ENCODE results near the gene P3R3URF.
A peak's percentile ranks its signal among the peaks of the same experiment; 100 is the strongest.
"Not testable (repeated sequence)": the region's sequence is repeated elsewhere in the genome, so short reads cannot be mapped to it uniquely, and the experiment has no call there.

Gene P3R3URF

DNA sequence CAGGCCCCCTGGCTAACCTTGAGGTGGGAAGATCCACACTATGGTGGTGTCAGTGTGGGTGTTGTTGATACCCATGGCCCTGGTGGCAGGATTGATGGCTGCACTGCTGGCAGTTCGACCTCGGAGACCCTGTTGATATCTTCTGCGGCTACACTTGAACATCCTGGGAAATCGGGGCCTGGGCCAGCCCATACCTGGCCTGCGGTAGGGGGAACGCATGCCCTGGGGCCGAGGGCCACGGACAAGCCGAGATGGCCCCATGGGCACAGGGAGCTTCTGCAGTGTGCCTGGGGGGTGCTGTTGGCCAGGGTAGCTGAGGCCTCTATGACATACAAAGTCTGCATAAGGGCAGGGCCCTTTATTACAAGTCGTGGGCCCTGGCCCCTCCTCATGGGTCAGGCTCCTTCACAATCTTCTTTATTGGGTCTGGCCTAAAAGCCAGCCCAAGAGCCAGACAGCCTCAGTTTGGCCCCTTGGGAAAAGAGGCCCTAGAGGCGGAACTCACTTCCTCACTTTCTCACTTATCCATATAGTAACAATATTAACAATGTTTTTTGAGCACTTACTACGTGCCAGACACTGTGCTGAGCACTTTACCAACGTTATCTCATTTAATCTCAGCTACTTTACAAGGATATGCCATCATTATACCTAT lies at the start of gene P3R3URF:
P3R3URF (minus strand) TSS at position 278 of the 655 bp plus-strand sequence; CDS start at position 261, 17 bp downstream.
- DNase-seq (ENCODE audit: low read depth), result no peak

DNA sequence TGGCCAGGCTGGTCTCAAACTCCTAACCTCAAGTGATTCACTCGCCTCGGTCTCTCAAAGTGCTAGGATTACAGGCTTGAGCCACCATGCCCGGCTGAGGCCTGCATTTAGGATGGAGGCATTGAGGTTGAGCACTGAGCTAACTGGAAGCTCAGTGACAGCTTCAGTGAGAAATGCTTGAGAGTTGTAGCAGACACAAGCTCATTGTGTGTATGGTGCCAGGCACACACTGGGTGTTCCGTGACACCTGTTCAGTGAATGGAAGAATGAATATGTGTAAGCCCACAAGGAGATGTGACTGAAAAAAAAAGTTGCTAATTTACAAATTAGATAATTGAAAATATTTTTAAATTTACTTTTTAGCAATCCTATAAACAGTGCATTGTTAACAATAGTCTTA lies 48.7 kb upstream of the P3R3URF start:
- no peak for DNase-seq (ENCODE audit: low read depth)

DNA sequence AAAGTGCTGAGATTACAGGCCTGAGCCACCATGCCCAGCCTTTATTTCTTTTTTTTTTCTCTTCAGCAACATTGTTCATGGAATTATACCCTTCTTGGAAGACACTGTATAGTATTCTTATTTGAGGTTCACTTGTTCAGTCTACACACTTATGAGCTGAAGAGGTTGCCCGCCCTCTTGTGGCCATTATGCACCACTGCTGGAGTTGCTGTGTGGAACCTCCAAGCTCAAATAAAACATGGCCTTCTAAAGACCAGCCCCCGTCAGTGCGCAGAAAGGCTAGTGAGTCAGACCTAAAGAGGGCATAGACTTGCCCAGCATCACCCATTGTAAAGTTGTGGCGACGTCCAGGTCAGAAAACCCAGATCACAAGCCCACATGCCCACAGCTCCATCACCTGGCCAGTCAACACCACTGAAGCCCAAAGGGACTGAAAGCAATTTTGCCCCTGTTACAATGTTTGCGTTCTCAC lies 47.2 kb upstream of the P3R3URF start:
- DNase-seq (ENCODE audit: low read depth), result no peak

DNA sequence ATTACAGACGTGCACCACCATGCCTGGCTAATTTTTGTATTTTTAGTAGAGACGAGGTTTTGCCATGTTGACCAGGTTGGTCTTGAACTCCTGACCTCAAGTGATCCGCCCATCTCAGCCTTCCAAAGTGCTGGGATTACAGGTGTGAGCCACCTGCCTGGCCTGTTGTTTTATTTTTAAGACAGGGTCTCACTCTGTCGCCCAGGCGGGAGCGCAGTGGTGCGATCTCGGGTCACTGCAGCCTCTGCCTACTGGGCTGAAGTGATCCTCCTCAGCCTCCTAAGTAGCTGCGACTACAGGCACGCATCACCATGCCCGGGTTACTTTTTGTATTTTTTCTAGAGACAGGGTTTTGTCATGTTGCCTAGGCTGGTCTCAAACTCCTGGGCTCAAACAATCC lies 46.8 kb upstream of the P3R3URF start:
- DNase-seq (ENCODE audit: low read depth), result not testable (repeated sequence)

DNA sequence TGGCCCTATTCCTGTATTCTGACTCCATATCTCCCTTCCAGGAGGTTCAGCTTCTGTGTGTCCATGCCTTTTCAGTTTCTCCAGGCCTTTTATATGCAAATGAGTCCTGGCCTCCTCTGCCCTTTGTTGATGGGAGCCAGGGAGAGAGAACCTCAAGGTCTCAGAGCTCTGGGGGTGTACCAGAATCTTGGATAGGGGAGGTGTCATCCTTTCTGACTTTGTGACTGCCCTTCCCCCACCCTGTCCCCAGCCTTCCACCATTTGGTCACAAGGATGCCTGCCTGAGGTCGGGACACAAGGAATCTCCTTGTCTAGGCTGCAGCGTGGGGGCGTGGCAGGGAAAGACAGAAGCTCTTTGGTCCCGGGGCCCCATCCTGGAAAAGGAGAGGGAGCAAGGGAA lies 45.5 kb upstream of the P3R3URF start:
- DNase-seq (ENCODE audit: low read depth), result no peak

DNA sequence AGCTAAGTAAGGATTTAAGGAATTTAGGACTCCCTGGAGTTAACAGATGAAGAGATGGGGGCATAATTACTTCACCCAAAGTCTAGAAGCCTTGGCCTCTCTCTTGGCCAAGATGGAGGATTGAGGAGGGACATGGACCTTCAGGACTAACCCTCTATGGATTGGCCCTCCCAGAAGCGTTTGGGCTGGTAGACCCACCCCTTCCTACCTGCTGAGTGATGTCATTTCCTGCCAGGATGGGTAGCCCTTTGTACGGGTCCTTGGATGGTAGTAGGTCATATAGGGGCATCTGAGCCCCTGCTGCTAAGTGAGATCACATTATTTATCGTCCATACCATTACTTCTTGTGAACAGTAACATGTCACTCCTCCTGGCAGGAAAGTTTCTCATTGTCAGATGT lies 44.5 kb upstream of the P3R3URF start:
- no peak for DNase-seq (ENCODE audit: low read depth)

DNA sequence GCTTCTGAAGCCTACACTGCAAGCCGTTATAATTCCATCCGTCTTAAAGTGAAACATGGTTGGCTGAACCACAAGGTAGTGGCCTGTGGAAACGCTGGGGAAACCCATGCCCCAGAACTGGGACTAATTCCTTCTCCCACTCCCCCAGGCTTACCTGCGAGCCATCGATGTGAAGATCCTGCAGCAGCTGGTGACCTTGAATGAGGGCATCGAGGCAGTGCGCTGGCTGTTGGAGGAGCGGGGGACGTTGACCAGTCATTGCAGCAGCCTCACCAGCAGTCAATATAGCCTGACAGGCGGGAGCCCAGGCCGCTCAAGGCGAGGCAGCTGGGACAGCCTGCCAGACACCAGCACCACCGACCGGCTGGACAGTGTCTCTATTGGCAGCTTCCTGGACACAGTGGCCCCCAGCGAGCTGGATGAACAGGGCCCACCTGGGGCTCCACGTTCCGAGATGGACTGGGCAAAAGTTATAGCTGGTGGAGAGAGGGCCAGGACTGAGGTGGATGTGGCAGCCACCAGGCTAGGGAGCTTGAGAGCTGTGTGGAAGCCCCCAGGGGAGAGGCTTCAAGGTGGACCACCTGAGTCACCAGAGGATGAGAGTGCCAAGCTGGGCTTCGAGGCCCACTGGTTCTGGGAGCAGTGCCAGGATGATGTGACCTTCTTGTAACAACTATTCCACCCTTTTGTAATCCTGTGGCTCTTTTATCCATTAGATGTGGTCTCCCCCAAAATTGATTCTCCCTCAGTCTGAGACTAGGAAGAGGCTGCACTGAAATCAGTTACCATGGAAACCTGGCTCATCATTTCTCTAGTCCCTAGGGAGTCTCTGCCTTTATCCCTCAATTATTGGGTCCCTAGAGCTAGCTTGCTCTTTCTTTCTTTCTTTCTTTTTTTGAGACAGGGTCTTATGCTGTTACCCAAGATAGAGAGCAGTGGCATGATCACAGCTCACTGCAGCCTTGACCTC lies 43.5 kb upstream of the P3R3URF start:
- no peak for DNase-seq (ENCODE audit: low read depth)

DNA sequence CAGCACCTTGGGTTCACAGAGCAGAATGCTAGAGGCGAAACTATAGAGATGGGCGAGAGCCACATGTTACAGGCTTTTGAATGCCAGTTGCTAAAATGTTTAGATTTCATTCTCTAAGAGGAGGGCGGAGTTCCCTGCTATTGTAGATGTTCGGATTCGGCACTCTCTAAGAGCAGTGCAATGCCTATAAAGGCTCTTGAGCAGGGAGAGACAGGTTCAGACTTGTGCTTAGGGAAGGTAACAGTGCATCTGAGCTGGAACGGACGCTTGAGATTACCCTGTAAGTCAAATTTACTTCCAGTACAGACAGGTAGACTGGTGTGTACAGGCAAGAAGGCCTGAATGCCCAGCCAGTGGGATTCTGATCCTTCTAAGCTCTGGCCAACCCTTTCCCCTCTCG lies 42.2 kb upstream of the P3R3URF start:
- no peak for DNase-seq (ENCODE audit: low read depth)

DNA sequence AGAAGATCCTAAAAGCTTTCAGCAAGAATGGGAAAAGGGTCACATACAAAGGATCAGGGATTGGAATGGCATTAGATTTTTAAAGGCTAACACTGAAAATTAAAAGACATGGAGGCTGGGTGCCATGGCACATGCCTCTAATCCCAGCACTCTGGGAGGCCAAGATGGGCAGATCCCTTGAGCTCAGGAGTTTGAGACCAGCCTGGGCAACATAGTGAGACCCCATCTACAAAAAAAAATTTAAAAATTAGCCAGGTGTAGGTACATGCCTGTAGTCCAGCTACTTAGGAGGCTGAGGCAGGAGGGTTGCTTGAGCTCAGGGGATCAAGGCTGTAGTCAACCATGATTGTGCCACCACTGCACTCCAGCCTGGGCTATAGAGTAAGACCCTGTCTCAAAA lies 39.2 kb upstream of the P3R3URF start:
- no peak for DNase-seq (ENCODE audit: low read depth)

DNA sequence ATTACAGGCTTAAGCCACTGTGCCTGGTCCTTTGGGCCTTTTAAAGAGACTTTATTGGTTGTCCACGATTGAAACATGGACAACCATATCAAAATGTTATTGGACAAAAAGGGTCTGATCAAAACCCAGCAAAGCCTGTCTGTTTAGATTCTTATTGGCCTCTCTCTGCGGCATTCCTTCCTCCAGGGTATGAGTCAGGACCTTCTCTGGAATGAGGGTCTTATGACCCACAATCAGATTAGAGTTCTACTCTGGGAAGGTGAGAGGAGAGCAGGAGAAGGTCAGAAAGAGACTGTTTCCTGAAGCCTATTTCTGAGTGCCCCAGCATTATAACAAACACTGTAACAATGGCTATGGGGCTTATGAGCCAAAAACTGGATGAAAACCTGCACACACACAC lies 34.8 kb upstream of the P3R3URF start:
- no peak for DNase-seq (ENCODE audit: low read depth)

DNA sequence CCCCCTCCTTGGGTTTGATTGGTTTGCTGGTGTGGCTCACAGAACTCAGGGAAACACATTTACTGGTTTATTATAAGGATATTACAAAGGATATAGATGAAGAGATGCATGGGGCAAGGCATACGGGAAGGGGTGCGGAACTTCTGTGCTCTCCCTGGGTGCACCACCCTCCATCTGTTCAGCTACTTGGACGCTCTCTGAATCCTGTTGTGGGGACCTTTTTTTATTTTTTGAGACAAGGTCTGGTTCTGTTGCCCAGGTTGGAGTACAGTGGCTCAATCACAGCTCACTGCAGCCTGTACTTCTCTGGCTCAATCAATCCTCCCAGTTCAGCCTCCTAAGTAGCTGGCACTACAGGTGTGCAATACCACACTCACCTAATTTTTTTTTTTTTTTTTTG lies 34.3 kb upstream of the P3R3URF start:
- DNase-seq (ENCODE audit: low read depth), result no peak

DNA sequence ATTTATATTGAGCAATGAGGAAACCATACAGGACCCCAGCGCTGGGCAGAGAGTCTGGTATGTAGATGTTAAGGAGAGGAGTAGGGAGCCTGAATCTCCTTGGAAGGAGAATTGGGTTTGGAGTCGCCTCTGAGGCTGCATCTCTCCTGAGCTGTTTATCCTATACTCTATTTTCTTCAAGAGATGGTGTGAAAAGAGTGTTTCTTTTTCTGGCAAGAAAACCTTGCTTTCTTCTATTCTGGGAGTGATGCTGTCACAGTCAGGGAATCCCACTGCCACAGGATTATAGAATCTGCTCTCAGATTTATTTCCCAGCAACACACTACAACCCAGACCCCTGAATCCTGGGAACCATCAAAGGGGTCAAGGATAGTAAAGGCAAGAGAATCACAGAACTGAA lies 30.1 kb upstream of the P3R3URF start:
- no peak for DNase-seq (ENCODE audit: low read depth)

DNA sequence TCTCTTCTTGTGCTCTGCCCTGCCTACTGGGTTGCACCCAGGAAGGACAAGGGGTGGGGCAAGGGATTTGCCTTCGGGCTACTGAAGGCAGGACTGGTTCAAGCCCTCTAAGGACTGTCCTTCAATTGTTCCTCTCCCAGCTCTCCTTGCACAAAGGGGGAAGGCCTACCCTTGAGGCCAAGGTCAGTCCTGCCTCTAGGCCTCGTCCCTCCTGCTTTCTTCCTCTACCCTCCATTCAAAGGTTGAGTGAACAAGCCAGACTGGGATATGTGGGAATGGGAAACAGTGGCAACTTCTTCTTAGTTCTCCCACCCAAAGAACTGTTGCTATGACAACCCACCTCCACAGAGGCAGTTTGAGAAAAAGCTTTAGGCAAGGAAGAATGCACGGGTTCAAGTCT lies 29.5 kb upstream of the P3R3URF start:
- no peak for DNase-seq (ENCODE audit: low read depth)

DNA sequence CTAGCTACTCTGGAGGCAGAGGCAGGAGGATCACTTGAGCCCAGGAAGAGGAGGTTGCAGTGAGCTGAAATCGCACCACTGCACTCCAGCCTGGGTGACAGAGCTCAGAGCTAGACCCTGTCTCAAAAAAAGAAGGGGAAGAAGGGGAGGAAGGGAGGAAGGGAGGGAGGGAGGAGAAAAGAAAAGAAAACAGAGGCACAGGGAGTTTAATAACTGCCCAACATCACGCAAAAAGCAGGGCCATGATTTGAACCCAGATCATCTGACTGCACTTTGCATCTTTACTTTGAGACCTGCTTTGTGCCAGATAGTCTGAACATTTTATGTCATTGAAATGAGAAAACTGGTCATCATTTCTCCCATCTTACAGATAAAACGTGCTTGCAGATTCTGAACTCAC lies 28.9 kb upstream of the P3R3URF start:
- DNase-seq (ENCODE audit: low read depth), result no peak

DNA sequence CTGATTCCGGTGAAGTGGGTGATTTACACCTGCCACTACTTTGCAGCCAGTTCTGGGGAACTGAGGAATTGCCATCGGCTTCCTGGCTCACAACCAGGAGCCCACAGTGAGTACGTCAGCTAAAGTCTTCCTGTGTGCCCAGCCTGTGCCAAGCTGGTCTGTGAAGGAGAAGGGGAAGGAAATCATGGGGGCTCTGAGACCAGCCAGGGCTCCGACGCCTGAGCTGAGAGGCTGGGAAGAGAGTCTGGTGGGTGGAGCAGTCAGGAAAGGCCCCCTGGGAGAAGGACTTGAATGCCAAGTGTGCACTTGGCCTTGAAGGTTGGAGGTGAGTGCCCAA lies 28.1 kb upstream of the P3R3URF start:
- DNase-seq (ENCODE audit: low read depth), result no peak

DNA sequence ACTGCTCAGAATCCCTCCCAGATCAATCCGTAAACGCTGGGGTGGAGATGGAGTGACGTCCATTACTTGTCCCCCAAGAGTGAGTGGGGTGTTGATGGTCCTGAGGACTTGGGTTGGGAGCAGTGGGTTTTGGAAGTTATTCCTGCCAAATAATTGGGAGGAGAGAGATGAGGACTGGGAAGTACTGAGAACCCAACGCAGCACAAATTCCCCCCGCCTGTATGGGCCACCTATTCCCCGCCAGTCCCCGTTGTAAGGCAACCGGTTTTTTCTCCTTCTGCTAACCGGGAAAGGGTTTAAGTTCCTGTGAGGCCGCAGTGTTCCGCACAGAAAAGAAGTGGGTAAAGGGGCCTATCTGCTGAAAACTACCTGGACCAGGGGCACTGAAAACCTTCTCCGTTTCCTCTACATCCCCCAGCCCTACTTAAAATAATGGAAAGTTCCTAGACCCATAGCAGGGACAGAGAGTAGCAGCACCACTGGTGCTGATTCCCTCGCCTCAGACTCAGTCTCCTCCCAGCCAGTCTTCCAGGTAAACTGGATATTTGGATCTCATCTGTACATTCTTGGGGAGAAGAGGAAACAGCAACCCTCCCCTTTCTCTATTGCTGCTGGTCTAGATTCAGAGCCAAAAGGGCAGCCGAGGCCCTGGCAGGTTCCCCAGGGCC lies 27.6 kb upstream of the P3R3URF start:
- DNase-seq (ENCODE audit: low read depth), result no peak

DNA sequence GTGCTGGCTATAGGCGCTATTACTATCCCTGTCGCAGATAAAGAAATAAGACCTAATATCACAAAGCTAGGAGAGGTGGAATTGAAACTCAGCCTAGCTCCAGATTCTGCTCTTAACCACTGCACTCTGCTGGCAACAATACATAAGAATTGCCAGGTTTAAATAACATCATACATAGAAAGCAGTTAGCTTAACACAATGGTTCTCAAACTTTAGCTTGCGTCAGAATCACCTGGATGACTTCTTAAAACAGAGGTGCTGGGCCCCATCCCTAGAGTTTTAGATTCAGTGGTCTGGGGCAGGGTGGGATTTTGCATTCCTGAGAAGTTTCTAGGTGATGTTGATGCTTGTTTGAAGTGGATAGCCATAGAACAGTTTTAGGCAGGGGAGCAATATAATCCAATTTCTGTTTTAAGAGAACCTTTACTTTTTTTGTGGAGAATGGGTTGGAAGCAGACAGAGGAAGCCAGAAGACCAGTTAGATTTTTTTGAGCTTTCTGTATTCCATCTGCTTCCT lies 23.0 kb upstream of the P3R3URF start:
- DNase-seq (ENCODE audit: low read depth), result no peak

DNA sequence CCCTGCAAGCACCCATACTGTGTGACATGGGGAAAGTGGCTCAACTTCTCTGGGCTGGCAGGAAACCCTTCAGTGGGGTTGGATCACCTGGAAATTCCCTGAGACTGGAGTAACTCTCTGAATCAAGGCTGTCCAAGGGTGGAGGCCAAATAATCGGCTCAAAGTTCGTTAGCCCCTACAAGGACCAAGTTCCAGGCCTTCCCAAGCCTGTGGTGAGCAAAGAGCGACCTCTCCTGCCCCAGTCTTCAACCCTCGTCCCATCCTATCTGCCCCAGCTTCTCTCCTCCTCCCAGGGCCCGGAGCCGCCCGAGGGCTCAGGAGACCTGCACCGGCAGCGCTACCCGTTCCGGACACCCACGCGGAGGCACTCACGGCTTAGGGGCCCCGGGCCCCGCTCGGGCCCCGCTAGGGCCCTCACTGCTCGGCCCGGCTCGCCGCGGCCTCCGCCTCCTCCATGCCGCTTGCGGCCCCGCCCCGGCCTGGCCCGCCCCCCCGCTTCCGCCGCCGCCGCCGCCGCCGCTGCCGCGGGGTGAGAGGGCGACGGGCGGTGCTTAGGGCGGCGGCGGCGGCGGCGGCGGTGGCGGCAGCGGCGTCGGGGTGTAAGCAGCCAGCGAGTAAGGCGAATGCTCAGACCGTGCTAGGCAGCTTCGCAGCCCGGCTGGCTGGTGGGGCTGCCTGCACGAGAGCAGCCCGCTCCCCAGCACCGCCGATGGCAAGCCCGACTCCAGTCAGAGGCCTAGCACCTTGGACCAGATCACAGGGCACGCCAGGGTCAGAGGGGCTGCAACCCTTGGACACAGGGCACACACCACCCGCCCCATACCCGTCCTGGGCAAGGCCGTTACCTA lies 21.9 kb upstream of the P3R3URF start, which contains the start of gene POMGNT1:
POMGNT1 (minus strand) TSS at position 471 of the 848 bp plus-strand sequence. CDS start 613 bp downstream, outside the sequence.
- peak; percentile 45 for DNase-seq (ENCODE audit: low read depth)

DNA sequence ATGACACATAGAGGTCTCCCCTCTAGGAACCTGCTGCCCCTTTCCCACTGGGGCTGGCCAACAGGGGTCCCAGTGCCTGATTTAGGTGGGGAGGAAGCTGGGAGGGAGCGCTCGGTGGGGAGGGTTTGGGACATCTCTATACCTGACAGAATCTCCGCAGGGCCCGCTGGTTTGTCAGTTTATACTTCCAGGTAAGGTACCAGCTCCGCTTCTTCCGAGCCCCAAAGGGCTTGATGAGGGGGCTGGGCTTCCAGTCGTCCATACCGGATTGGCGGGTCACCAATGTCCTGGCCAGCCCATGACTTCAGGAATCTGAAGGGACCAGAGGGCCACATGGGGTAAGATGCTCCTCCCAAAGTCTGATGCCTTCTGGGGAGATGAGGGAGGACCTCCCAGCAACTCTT lies 21.3 kb upstream of the P3R3URF start:
- no peak for DNase-seq (ENCODE audit: low read depth)

DNA sequence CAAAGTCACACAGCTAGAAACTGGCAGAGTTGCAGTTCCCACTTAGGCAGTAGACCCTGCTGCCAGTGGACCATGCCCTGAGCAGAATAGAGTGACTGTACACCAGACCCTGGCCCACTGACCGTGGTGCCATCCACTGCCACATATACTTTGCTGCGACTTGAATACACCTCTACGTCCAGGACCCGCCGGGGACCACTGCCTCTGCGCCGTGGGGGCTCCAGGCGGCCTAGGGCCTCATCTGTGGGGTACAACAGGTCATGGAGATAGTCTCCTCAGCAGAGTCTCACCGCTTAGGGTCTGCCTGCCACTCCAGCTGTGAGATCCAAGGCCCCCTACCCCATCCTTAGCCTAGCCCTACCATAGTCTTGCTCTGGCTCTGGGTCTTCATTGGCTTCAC lies 20.3 kb upstream of the P3R3URF start:
- DNase-seq (ENCODE audit: low read depth), result no peak

DNA sequence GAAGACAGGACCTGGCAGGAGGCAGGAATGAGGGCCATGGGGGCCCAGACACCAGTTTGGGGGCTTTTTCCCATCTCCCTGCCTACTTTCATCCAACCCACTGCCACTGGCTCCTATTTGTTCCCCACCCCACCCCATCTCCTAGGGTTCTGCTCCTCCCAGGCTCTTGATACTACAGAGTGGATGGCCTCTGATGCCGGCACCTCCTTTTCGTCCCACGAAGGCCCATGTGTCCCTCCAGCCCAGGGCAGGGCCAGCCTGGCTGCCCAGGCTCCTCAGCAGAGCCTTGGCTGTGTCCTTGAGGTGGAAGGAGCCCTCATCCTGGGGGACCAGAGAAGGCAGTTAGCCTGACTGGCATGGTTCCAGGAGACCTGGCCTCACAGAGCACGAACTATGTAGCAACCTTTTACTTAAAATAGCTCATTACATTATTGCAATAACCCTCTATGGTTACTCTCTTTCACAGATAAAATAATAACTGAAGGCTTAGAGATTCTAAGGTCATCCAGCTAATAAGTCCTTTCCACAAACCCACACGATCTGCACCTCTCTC lies 18.4 kb upstream of the P3R3URF start:
- DNase-seq (ENCODE audit: low read depth), result no peak

Data from stimulated activated CD8-positive, alpha-beta memory T cell treated with anti-CD3 and anti-CD28 coated beads, Interleukin-7, amount 100 ng/mL, for 24 hours (primary cell).